Natural killer cell (primary cell): ENCODE results near the gene HOXA1. TPM values are rescaled to one million over a fixed set of nuclear protein-coding genes. Genes with fewer than 3 reads are reported as not detected.

Experiments
- ATAC-seq, 3 donors: fragments of 150-1000 bp in 2 of 3; fragments of 200-7000 bp in 1 of 3; cut with Tn5 transposase; 1 replicate in 1 of 3; 2 replicates in 2 of 3; pipeline ENCODE4 v1.10.0; 2021; ENCODE audit warnings: mild to moderate bottlenecking in 2 of 3, moderate library complexity in 2 of 3
- DNase-seq, 2 donors: peaks; one replicate each; pipeline versions ENCODE4 v3.0.0 to v3.0.0-alpha.2; 2013 to 2021; ENCODE audit warnings: mixed read lengths in 1 of 2
- H3K27ac ChIP-seq: one replicate; pipeline ENCODE4 v1.5.1; 2013; ENCODE audit warnings: mild to moderate bottlenecking, low read length
- H3K27me3 ChIP-seq: one replicate; pipeline ENCODE4 v1.6.1; 2013; ENCODE audit warnings: low read length; ENCODE audit not compliant: control insufficient read depth, insufficient read depth
- H3K36me3 ChIP-seq: one replicate; pipeline ENCODE4 v1.6.1; 2013; ENCODE audit warnings: low read length; ENCODE audit not compliant: control insufficient read depth, insufficient read depth
- H3K4me1 ChIP-seq: one replicate; pipeline ENCODE4 v1.6.1; 2013; ENCODE audit warnings: low read length; ENCODE audit not compliant: control insufficient read depth, insufficient read depth
- H3K4me3 ChIP-seq: one replicate; pipeline ENCODE4 v1.5.1; 2013; ENCODE audit warnings: low read length
- H3K9me3 ChIP-seq: one replicate; pipeline ENCODE4 v1.6.1; 2013; ENCODE audit warnings: low read length; ENCODE audit not compliant: control insufficient read depth, insufficient read depth
- H3K27ac Mint-ChIP-seq, 2 donors: one replicate each; pipeline ENCODE4 v1.8.0; 2022; ENCODE audit warnings: mild to moderate bottlenecking in 2 of 2, mixed read lengths in 2 of 2, moderate library complexity in 1 of 2
- H3K27me3 Mint-ChIP-seq, 2 donors: one replicate each; pipeline ENCODE4 v1.8.0; 2022; ENCODE audit warnings: low read depth in 2 of 2, mixed read lengths in 2 of 2
- H3K36me3 Mint-ChIP-seq: one replicate; pipeline ENCODE4 v1.8.0; 2022; ENCODE audit warnings: mixed read lengths
- H3K4me1 Mint-ChIP-seq, 2 donors: one replicate each; pipeline ENCODE4 v1.8.0; 2022; ENCODE audit warnings: mixed read lengths in 2 of 2
- H3K4me3 Mint-ChIP-seq: one replicate; pipeline ENCODE4 v1.8.0; 2022; ENCODE audit warnings: mild to moderate bottlenecking, moderate library complexity, mixed read lengths
- H3K9me3 Mint-ChIP-seq, 2 donors: one replicate each; pipeline ENCODE4 v1.8.0; 2022; ENCODE audit warnings: mixed read lengths in 2 of 2
- CTCF ChIP-seq: fragments of 200-600 bp; IDR thresholded peaks from one replicate; pipeline ENCODE4 v1.8.0; 2022; ENCODE audit warnings: antibody characterized with exemption
- WGBS: methylation state at CpG from one replicate; pipeline ENCODE4 v1.1.7; 2013; ENCODE audit warnings: missing lambda C conversion rate; ENCODE audit not compliant: insufficient coverage; 5-methylcytosine and 5-hydroxymethylcytosine counted together
- intact Hi-C: fragments of 100-400 bp; cut with micrococcal nuclease; formaldehyde crosslinking; loops from one replicate; pipeline ENCODE4 v1.14.2; 2022
- total RNA-seq, 4 donors: library from RNA; stranded (reverse); fragments of 120-200 nt in 1 of 4; gene quantifications; one replicate each; pipeline versions ENCODE4 v1.2.3 to v1.2.4, GENCODE V29; 2013 to 2022

The HOXA1 gene
- total RNA-seq, 3 donors from 2014 or later (not counting 1 experiment from before 2014, with no cell fraction given), result 0.64 to 1.3 (median 1.1) TPM

- DNase-seq, result no peak
- H3K27ac ChIP-seq, result no peak overlapping the region
- intact Hi-C loops, result no loop called here
- no peak overlapping the region for H3K4me3 Mint-ChIP-seq
- H3K4me1 Mint-ChIP-seq, result no peaks in the 10 kb centered on the region
- H3K27me3 ChIP-seq, result no peaks in the 10 kb centered on the region
- no peaks in the 10 kb centered on the region for H3K9me3 ChIP-seq
- peaks cover 0 to 9% of the 10 kb centered on the region in 2 donors for H3K27me3 Mint-ChIP-seq
- no peaks in the 10 kb centered on the region for H3K36me3 Mint-ChIP-seq
- ATAC-seq, result no peak
- no peak for TF ChIP-seq CTCF
- no peaks in the 10 kb centered on the region for H3K9me3 Mint-ChIP-seq
- H3K4me3 ChIP-seq, result no peak overlapping the region
- no peaks in the 10 kb centered on the region for H3K4me1 ChIP-seq
- no peaks in the 10 kb centered on the region for H3K36me3 ChIP-seq
- no peak overlapping the region for H3K27ac Mint-ChIP-seq
- 70% methylated on average over 1 of the region's 1 CpG for WGBS
Measured at GRCh38 chr7:27119412-27119911, 23.7 kb upstream of the HOXA1 start.

- no peaks in the 10 kb centered on the region for H3K9me3 Mint-ChIP-seq
- no peak overlapping the region for H3K27ac Mint-ChIP-seq
- H3K27me3 Mint-ChIP-seq, result peaks cover 0 to 4% of the 10 kb centered on the region in 2 donors
- Histone ChIP-seq H3K36me3 (no peaks in the 10 kb centered on the region), H3K4me1 (no peaks in the 10 kb centered on the region), H3K27ac (no peak overlapping the region), H3K27me3 (no peaks in the 10 kb centered on the region), H3K4me3 (no peak overlapping the region), H3K9me3 (no peaks in the 10 kb centered on the region)
- no peaks in the 10 kb centered on the region for H3K4me1 Mint-ChIP-seq
- TF ChIP-seq CTCF, result no peak
- DNase-seq, result no peak
- WGBS, result 87% methylated on average over 2 of the region's 3 CpGs
- H3K36me3 Mint-ChIP-seq, result no peaks in the 10 kb centered on the region
- H3K4me3 Mint-ChIP-seq, result no peak overlapping the region
- intact Hi-C loops, result no loop called here
- ATAC-seq, result no peak
Measured at GRCh38 chr7:27118580-27118979, 22.8 kb upstream of the HOXA1 start.

- H3K27ac Mint-ChIP-seq, result no peak overlapping the region
- intact Hi-C loops, result no loop called here
Measured at GRCh38 chr7:27117887-27118491, 22.2 kb upstream of the HOXA1 start.

More at GRCh38 chr7:27117887-27118491, 22.2 kb upstream of the HOXA1 start:
- H3K27me3 Mint-ChIP-seq, result peaks cover 0 to 4% of the 10 kb centered on the region in 2 donors
- no peak for TF ChIP-seq CTCF
- Histone ChIP-seq H3K4me1 (no peaks in the 10 kb centered on the region), H3K9me3 (no peaks in the 10 kb centered on the region), H3K27me3 (no peaks in the 10 kb centered on the region), H3K36me3 (no peaks in the 10 kb centered on the region), H3K27ac (no peak overlapping the region), H3K4me3 (no peak overlapping the region)
- no peak for ATAC-seq
- no peaks in the 10 kb centered on the region for H3K36me3 Mint-ChIP-seq
- H3K4me1 Mint-ChIP-seq, result no peaks in the 10 kb centered on the region
- 91% methylated on average over 19 of the region's 19 CpGs for WGBS
- no peaks in the 10 kb centered on the region for H3K9me3 Mint-ChIP-seq
- no peak for DNase-seq
- no peak overlapping the region for H3K4me3 Mint-ChIP-seq
